HG02610 (cell line): ENCODE measurements around the gene ACOT4.
"Not testable (repeated sequence)": the region's sequence is repeated elsewhere in the genome, so short reads cannot be mapped to it uniquely, and the experiment has no call there.

Source experiments
- ATAC-seq: cut with Tn5 transposase; IDR thresholded peaks from one replicate; pipeline ENCODE4 v1.9.1; 2021; ENCODE audit warnings: mild to moderate bottlenecking, moderate library complexity; ENCODE audit not compliant: unreplicated experiment

Gene ACOT4

DNA sequence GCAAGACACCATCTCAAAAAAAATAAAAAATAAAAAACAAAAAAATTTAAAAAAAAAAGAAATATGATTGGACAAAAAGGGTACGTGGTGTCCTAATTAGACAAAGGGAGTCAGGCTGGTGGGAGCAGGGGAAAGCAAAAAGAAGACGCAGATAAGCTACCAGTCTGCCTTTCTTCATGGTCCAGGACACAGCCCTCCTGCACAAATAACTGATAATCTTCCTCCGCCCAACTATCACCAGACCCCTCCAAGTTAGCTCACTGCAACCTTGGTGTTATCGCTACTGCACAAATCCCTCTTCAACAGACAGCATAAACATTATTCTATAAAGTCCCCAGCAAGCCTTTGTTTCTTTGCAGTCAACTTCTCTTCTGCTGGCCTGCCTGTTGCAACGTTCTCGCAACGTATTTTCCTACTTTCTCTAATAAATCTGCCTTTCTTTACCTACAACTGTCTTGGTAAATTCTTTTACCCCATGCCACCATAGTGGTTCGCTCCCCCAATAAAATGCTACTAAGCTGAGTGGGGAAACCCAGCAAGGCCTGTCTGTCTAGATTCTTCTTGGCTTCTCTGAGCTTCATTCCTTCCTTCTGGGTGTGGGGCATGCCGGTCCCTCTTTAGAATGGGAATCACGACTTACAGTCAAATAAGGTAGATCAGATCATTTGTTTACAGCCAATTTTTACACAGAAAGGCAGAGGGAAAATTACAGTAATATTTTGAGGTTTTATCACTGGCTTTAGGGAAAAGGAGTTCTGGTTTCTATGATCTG, 38.5 kb downstream of the ACOT4 start:
- ATAC-seq, result no peak

- ATAC-seq, result peak; percentile 46
These were observed 41.7 kb downstream of the ACOT4 start for GRCh38 chr14:73633116-73634010.

DNA sequence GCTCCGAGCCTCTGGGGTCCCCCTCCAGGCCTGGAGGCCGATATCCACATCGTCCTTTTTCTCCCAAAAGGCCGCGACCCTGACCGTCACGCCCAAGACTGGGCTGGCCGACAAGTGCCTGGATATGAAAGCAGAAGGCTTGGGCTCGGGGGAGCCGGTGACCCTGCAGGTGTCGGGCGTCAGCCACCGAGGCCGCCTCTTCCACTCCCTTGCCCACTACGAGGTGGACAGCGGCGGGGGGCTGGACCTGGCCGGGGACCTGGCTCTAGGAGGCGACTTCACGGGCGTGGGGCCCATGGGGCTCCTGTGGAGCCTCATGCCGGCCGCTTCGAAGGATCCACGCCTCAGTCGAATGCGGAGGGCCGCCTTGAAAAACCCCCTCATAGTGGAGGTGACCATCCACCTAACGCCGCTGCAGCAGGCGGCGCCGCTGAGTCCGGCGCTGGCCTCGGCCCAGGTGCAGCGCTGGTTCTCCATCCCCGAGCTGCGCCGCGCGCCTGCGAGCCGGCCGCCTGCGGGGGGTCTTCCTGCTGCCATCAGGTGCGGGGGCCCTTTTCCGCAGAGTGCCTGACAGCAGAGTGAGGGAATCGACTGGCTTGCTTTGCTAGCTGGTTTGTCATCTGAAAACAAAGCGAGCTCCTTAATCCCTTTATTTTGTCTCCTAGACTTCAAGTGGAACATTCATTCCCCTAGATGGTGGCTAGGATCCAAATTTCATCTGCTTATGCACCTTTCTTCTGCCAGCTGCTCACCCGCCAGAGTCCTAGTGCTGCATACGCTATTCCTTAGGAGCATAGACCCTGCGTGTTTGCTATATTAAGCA, 42.5 kb downstream of the ACOT4 start:
- ATAC-seq, result no peak

- not testable (repeated sequence) for ATAC-seq
These were observed 44.7 kb downstream of the ACOT4 start for GRCh38 chr14:73636355-73636754.

DNA sequence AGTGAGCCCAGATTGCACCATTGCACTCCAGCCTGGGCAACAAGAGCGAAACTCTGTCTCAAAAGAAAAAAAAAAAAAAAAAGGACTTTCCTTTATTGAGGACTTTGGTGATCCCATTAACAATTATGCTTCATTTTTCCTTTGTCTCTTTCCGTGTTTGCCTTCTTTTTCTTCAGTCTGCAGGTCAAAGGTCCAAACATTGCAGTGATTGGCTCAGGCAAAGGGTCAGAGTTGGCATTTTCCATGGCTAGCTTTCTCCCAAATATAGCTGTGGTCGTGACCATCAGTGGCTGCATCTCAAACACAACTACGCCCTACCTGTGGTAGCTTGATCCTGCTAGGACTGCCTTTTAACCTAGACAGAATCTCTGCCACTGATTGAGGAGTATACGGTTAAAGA, 46.2 kb downstream of the ACOT4 start:
- no peak for ATAC-seq

DNA sequence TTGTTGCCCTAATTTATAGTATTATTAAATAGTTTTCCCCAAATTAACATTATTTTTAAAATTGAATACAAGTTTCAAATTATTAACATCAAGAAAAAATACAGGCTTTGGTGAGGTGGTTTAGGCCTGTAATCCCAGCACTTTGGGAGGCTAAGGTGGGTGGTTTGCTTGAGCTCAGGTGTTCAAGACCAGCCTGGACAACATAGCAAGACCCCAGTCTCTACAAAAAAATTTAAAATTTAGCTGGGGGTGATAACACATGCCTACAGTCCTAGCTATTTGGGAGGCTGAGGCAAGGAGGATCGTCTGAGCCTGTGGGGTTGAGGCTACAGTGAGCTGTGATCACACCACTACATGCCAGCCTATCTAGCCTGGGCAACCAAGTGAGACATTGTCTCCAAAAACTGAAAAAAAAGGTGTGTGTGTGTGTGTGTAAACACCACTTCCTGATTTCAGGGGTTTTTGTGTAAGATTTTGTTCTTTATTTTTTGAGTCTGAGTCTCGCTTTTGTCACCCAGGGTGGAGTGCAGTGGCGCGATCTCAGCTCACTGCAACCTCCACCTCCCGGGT, 49.2 kb downstream of the ACOT4 start:
- ATAC-seq, result no peak

DNA sequence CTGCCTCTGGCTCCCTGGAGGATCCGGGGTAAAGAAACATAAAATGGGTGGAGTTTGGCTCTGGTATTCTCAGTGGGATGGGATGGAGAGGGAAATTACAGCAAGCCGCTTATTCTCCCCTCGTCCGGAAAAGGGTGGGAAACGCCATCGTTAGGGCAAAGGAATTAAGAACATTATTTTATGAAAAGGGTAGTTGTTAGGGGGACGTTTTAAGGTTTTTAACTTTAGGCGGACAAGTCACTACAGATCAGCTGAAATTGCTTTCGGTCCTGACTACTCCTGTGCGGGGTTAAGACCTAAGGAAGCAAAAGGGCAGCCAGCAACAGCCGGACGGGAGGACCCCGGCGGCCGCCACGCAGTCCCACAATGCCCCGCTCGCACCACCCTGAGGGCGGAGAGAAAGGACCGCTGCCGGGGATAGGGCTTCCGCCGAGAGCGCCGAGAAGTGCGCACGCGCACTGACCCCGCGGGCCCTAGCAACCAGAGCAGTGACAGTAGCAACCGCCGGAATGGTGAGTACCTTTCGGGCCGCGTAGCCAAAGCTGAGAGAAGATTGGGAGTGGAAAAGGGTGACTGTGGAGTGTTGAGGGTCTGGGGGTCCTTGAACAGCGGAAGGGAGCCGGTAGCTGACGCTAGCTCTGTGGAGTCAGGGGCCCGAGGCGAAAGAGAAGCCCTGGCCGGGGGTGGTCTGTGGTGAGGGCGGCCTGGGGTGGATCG, 53.0 kb downstream of the ACOT4 start, which contains the start of gene DNAL1:
DNAL1 (plus strand) TSS at position 456 of the 717 bp plus-strand sequence; CDS start at position 510, 54 bp downstream.
- ATAC-seq, result peak; percentile 94

DNA sequence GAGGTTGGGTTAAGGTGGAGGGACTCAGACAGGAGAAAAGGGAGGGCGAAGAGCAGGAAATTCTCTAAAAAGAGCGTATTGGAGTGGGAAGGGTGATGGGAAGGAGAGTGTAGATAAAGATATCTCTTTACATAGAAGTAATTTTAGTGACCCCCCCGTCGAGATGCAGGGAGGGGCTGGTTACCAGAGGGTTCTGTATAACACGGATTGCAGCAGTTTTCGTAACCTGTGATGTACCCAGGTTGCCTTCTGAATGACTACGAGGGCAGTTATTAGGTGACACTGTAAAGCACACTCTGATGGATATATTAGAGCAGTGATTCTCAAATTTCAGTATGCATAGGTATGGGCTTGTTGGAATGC, 53.6 kb downstream of the ACOT4 start:
- ATAC-seq, result no peak
